Measurements from ENCODE around the gene TUBA4A. TPM values are rescaled to one million over a fixed set of nuclear protein-coding genes. Genes with fewer than 3 reads are reported as not detected.
"Not testable (repeated sequence)": the region's sequence is repeated elsewhere in the genome, so short reads cannot be mapped to it uniquely, and the experiment has no call there.

Gene TUBA4A
- polyA plus RNA-seq, 1 donor from 2014 or later: 229 TPM

DNA sequence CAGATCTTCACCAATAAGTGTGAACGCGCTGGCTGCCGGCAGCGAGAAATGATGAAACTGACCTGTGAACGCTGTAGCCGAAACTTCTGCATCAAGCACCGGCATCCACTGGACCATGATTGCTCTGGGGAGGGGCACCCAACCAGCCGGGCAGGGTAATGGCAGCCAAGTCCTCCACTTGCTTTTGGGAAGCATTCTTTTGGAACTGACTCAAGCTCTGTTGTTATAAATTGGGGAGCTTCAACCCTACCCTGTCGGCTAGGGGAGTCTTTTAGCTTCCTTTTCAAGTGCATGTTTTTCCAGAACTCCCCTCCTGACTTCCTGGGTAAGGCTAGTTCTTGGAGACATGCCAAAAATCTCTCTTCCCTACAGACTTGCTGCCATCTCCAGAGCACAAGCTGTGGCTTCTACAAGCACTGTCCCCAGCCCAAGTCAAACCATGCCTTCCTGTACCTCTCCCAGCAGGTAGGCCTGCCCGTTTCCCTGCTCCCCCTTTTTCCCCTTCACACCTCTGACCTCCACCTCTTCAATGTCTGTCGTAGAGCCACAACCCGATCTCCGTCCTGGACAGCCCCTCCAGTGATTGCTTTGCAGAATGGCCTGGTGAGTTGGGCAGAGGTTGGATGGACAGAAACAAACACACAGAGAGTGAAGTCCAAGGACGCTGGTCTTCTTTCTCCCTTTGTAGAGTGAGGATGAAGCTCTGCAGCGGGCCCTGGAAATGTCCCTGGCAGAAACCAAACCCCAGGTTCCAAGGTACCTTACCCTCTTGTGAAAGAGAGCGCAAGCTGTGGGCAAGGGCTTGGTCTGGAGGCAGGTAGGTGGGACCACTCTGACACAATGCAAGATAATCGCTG is 45.6 kb downstream of the TUBA4A start:
- Mint-ChIP-seq H3K9me3 (no peaks in the 10 kb centered on the region), H3K4me1 (peaks cover 11 to 15% (median 11%) of the 10 kb centered on the region in 3 donors), H3K36me3 (no peaks in the 10 kb centered on the region), H3K4me3 (peak overlapping the region; percentile 63 to 95 (median 82)), H3K27ac (peak overlapping the region; percentile 39 to 76 (median 67)), H3K27me3 (no peaks in the 10 kb centered on the region)

DNA sequence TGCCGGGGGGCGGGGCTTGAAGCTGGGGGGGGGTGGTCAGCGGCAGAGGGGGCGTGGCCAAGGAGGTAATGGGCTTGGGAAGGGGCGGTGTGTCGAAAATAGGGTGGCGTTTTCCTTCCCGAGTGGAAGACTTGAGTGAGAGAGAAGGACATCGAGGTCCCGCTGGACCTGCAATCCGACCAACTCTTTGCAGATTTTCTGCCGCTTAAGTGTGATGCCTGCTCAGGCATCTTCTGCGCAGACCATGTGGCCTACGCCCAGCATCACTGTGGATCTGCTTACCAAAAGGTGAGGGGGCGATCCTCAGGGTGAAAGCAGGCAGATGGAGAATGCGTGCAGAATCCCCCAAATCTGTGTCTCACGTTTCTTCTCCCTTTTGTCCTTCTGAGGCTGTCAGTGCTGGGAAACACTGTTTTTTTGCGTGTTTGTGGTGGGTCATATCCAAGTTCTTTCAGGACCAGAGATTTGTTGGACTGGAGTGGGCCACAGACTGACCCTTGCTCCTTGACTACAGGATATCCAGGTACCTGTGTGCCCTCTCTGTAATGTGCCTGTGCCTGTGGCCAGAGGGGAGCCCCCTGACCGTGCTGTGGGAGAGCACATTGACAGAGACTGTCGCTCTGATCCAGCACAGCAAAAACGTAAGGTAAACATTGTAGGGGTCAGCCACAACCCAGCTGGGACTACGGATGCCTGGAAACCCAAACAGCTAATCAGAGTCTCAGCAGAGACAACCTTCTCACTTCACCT is 46.4 kb downstream of the TUBA4A start:
- Mint-ChIP-seq H3K4me3 (peak overlapping the region; percentile 83 to 96 (median 94)), H3K4me1 (peaks cover 11 to 15% (median 11%) of the 10 kb centered on the region in 3 donors), H3K27ac (peak overlapping the region in 2 of 3 donors; percentile 76 to 89)

DNA sequence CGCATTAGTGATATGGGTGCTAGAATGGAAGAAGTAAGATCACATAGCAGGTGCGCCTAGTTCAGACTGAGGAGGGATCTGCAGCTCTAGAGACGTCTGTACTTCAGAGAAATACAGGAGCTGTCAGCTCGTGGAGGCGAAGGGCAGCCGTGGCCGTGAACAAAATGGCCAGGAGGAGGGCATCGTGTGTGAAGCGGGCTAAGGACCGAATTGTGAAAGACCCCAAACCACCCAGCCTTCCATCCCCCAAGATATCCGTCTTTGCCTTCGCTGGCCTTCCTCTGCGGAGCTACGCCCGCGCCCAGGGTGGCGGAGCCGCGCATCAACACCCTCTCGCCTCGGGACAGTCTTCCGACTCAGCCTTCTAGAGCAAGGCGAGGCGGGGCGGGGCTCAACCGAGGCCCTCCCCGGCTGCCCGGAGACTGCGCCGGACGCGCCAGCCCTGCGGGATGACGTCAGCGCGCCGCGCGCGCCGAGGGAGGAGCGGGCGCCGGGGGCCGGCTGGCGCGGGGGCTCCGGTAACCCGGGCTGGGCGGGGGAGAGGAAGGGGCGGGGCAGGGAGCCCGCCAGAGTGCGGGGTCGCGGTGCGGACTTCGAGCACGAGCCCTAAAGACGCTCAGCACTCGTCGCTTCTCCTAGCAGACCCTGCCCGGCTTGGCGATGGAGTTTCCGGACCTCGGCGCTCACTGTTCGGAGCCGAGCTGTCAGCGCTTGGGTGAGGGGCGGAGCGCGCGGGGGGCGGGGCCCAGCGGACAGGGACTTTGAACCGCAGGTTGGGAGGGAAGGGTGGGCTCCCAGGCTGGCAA is 47.2 kb downstream of the TUBA4A start, which contains the start of gene ZFAND2B:
TSS of gene ZFAND2B (plus strand) at position 455 of the 806 bp plus-strand sequence. CDS start at position 661, 206 bp downstream.
- Mint-ChIP-seq H3K4me3 (peak within 1 kb of the TSS; percentile 83 to 96 (median 94)), H3K4me1 (peaks cover 7 to 15% (median 11%) of the 10 kb centered on the region in 3 donors), H3K27ac (peak within 1 kb of the TSS; percentile 76 to 98 (median 95)), H3K27me3 (no peaks in the 10 kb centered on the region), H3K36me3 (no peaks in the 10 kb centered on the region), H3K9me3 (no peaks in the 10 kb centered on the region)

More for the DNA sequence above, 46.4 kb downstream of the TUBA4A start:
- no peaks in the 10 kb centered on the region for H3K36me3 Mint-ChIP-seq
- no peaks in the 10 kb centered on the region for H3K27me3 Mint-ChIP-seq
- no peaks in the 10 kb centered on the region for H3K9me3 Mint-ChIP-seq

DNA sequence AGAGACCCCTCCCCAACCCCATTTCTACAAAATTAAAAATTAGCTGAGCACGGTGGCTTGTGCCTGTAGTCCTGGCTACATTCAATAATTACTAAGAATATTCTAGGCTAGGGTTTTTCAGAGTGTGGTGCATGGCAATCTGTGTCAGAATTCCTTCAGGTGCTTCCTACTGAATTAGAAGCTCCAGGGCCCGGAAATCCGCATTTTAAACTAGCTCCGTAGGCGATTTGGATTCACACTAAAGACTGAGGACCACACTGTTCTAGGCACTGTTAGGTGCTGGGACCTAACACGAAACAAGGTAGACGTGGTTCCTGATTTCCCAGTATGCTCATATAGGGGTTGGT is 47.8 kb downstream of the TUBA4A start:
- no peaks in the 10 kb centered on the region for H3K36me3 Mint-ChIP-seq
- H3K9me3 Mint-ChIP-seq: no peaks in the 10 kb centered on the region
- H3K27me3 Mint-ChIP-seq: no peaks in the 10 kb centered on the region
- peaks cover 1 to 11% (median 11%) of the 10 kb centered on the region in 3 donors for H3K4me1 Mint-ChIP-seq
- H3K27ac Mint-ChIP-seq: peak overlapping the region; percentile 76 to 98 (median 95)
- peak overlapping the region; percentile 83 to 96 (median 94) for H3K4me3 Mint-ChIP-seq

DNA sequence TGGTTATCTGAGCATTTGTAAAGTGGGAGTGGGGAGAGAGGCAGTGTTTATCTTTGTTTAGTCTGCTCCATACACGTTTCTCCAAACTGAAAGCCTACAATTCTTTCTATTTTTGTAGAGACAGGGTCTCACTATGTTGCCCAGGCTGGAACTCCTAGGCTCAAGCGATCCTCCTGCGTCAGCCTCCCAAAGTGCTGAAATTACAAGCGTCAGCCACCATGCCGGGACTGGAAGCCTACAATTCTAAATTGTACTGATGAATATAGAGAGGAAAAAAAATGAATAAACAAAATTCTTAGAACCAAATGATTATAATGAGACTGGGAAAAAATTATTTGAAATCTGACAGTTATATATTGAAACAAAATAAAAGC is 48.6 kb downstream of the TUBA4A start:
- Mint-ChIP-seq H3K4me3 (peak overlapping the region in 2 of 4 donors; percentile 60 to 83), H3K27ac (peak overlapping the region in 1 of 3 donors; percentile 27), H3K36me3 (no peaks in the 10 kb centered on the region), H3K9me3 (no peaks in the 10 kb centered on the region), H3K4me1 (peaks cover 1 to 11% (median 10%) of the 10 kb centered on the region in 3 donors), H3K27me3 (no peaks in the 10 kb centered on the region)

DNA sequence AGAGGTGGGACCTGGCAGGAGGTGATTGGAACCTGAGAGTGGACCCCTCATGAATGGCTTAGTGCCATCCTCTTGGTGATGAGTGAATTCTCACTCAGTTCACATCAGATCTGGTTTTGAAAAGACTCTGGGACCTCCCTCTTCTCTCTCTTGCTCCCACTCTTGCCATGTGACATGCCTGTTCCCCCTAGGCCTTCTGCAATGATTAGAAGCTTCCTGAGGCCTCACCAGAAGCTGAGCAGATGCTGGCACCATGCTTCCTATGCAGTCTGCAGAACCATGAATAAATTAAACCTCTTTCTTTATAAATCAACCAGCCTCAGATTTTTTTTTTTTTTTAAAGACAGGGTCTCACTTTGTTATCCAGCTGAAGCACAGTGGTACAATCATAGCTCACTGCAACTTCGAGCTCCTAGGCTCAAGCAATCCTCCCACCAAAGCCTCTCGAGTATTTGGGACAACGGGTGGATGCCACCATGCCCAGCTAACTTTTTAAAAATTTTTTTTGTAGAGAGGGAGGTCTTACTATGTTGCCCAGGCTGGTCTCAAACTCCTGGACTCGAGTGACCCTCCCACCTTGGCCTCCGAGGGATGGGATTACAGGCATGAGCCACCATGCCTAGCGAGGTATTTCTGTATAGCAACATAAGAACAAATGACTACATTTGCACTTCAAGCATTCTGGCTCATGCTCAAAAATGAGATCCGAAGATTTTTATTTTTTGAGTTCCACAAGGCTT is 49.1 kb downstream of the TUBA4A start:
- peak overlapping the region in 1 of 3 donors; percentile 27 for H3K27ac Mint-ChIP-seq
- H3K36me3 Mint-ChIP-seq: no peaks in the 10 kb centered on the region
- no peaks in the 10 kb centered on the region for H3K9me3 Mint-ChIP-seq
- no peaks in the 10 kb centered on the region for H3K27me3 Mint-ChIP-seq
- H3K4me3 Mint-ChIP-seq: peak overlapping the region in 2 of 4 donors; percentile 60 to 83
- H3K4me1 Mint-ChIP-seq: peaks cover 1 to 11% (median 10%) of the 10 kb centered on the region in 3 donors

DNA sequence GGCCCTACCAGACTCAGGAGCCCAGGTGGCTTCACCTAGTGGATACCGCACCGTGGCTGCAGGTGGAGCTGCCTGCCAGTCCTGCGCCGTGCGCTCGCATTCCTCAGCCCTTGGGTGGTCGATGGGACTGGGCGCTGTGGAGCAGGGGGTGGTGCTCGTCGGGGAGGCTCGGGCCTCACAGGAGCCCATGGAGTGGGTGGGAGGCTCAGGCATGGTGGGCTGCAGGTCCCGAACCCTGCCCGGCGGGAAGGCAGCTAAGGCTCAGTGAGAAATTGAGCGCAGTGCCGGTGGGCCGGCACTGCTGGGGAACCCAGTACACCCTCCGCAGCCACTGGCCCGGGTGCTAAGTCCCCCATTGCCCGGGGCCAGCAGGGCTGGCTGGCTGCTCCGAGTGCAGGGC is 52.4 kb downstream of the TUBA4A start:
- not testable (repeated sequence) for H3K27me3 Mint-ChIP-seq, H3K4me1 Mint-ChIP-seq, H3K27ac Mint-ChIP-seq, H3K9me3 Mint-ChIP-seq, H3K36me3 Mint-ChIP-seq, H3K4me3 Mint-ChIP-seq

DNA sequence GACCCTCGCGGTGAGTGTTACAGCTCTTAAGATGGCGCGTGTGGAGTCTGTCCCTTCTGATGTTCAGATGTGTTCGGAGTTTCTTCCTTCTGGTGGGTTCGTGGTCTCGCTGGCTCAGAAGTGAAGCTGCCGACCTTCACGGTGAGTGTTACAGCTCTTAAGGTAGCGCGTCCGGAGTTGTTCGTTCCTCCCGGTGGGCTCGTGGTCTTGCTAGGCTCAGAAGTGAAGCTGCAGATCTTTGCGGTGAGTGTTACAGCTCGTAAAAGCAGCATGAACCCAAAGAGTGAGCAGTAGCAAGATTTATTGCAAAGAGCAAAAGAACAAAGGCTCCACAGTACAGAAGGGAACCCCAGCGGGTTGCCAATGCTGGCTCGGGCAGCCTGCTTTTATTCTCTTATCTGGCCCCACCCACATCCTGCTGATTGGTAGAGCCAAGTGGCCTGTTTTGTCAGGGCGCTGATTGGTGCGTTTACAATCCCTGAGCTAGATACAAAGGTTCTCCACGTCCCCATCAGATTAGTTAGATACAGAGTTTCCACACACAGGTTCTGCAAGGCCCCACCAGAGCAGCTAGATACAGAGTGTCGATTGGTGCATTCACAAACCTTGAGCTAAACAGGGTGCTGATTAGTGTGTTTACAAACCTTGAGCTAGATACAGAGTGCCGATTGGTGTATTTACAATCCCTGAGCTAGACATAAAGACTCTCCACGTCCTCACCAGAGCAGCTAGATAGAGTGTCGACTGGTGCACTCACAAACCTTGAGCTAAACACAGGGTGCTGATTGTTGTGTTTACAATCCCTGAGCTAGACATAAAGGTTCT is 53.0 kb downstream of the TUBA4A start:
- Mint-ChIP-seq H3K27ac (peak overlapping the region in 1 of 3 donors; percentile 36), H3K4me3 (peak overlapping the region in 2 of 4 donors; percentile 5 to 8)
- not testable (repeated sequence) for H3K27me3 Mint-ChIP-seq, H3K4me1 Mint-ChIP-seq, H3K36me3 Mint-ChIP-seq, H3K9me3 Mint-ChIP-seq

Other genes starting within 250 kb of the TUBA4A start
- not detected for gene CFAP65, start 212.4 kb downstream of the TUBA4A start, polyA plus RNA-seq
- not detected for gene IHH, start 193.0 kb downstream of the TUBA4A start, polyA plus RNA-seq
- gene NHEJ1, start 93.1 kb downstream of the TUBA4A start, polyA plus RNA-seq: 22.9 TPM
- gene SLC23A3, start 83.9 kb downstream of the TUBA4A start, polyA plus RNA-seq: 0.63 TPM
- 151 TPM for gene CNPPD1, start 77.0 kb downstream of the TUBA4A start, polyA plus RNA-seq
- gene RETREG2, start 75.6 kb downstream of the TUBA4A start, polyA plus RNA-seq: 55.6 TPM
- gene ZFAND2B, start 47.1 kb downstream of the TUBA4A start, polyA plus RNA-seq: 64.8 TPM
- 1.2 TPM for gene ABCB6, start 35.0 kb downstream of the TUBA4A start, polyA plus RNA-seq
- 19.6 TPM for gene ATG9A, start 24.3 kb downstream of the TUBA4A start, polyA plus RNA-seq
- gene ANKZF1, start 24.1 kb downstream of the TUBA4A start, polyA plus RNA-seq: 31.1 TPM
- gene GLB1L, start 8.5 kb downstream of the TUBA4A start, polyA plus RNA-seq: not detected
- 17.9 TPM for gene STK16, start 8.4 kb downstream of the TUBA4A start, polyA plus RNA-seq
- not detected for gene TUBA4B, start 675 bp downstream of the TUBA4A start, polyA plus RNA-seq
- 7.8 TPM for gene DNAJB2, start 25.4 kb upstream of the TUBA4A start, polyA plus RNA-seq
- not detected for gene PTPRN, start 55.5 kb upstream of the TUBA4A start, polyA plus RNA-seq
- gene RESP18, start 78.8 kb upstream of the TUBA4A start, polyA plus RNA-seq: not detected
- gene DNPEP, start 134.0 kb upstream of the TUBA4A start, polyA plus RNA-seq: 49.9 TPM
- gene DES, start 164.5 kb upstream of the TUBA4A start, polyA plus RNA-seq: not detected
- gene SPEG, start 180.9 kb upstream of the TUBA4A start, polyA plus RNA-seq: not detected
- 24.4 TPM for gene GMPPA, start 245.0 kb upstream of the TUBA4A start, polyA plus RNA-seq